GM23338 (cell line): ENCODE results near the gene AJM1. TPM values are rescaled to one million over a fixed set of nuclear protein-coding genes. Genes with fewer than 3 reads are reported as not detected.

Experiments
- ATAC-seq: fragments of 200-7000 bp; cut with Tn5 transposase; 3 replicates; pipeline ENCODE4 v1.9.1; 2020
- DNase-seq: peaks from one replicate; pipeline ENCODE4 v3.0.0-alpha.2; 2015; ENCODE audit warnings: low spot score
- H2AFZ ChIP-seq: fragments of 200-600 bp; sonication (generic); 2 replicates; pipeline ENCODE4 v1.8.0; 2016; ENCODE audit warnings: antibody characterized with exemption, mild to moderate bottlenecking, moderate library complexity
- H3F3A ChIP-seq: fragments of 200-600 bp; sonication (generic); replicated peaks from 2 replicates; pipeline ENCODE4 v1.8.0; 2017; ENCODE audit warnings: antibody characterized with exemption, mixed run types, low read depth
- H3K27ac ChIP-seq: fragments of 200-600 bp; sonication (generic); 2 replicates; pipeline ENCODE4 v1.6.1; 2016; ENCODE audit warnings: low read depth
- H3K27me3 ChIP-seq: fragments of 200-600 bp; sonication (generic); 2 replicates; pipeline ENCODE4 v1.8.0; 2016; ENCODE audit warnings: mild to moderate bottlenecking, mixed run types, moderate library complexity; ENCODE audit not compliant: insufficient read depth
- H3K36me3 ChIP-seq: fragments of 200-600 bp; sonication (generic); 2 replicates; pipeline ENCODE4 v1.8.0; 2016; ENCODE audit warnings: mild to moderate bottlenecking; ENCODE audit not compliant: insufficient read depth
- H3K4me1 ChIP-seq: fragments of 200-600 bp; sonication (generic); 2 replicates; pipeline ENCODE4 v1.8.0; 2016; ENCODE audit warnings: mild to moderate bottlenecking, moderate library complexity; ENCODE audit not compliant: insufficient read depth
- H3K4me2 ChIP-seq: fragments of 200-600 bp; sonication (generic); 2 replicates; pipeline ENCODE4 v1.7.1; 2017; ENCODE audit warnings: mixed run types
- H3K4me3 ChIP-seq: fragments of 200-600 bp; sonication (generic); 2 replicates; pipeline ENCODE4 v1.6.1; 2016; ENCODE audit warnings: mixed run types
- H3K79me2 ChIP-seq: fragments of 200-600 bp; sonication (generic); replicated peaks from 2 replicates; pipeline ENCODE4 v1.8.0; 2017; ENCODE audit warnings: mild to moderate bottlenecking; ENCODE audit not compliant: insufficient read depth
- H3K9me2 ChIP-seq: fragments of 200-600 bp; sonication (generic); 2 replicates; pipeline ENCODE4 v1.8.0; 2017; ENCODE audit not compliant: insufficient read depth
- H4K20me1 ChIP-seq: fragments of 200-600 bp; sonication (generic); replicated peaks from 2 replicates; pipeline ENCODE4 v1.8.0; 2017; ENCODE audit warnings: mild to moderate bottlenecking; ENCODE audit not compliant: insufficient read depth
- H3K27ac Mint-ChIP-seq: 2 replicates; pipeline ENCODE4 v1.8.0; 2020; ENCODE audit warnings: inconsistent platforms, mild to moderate bottlenecking, moderate library complexity, mixed read lengths
- H3K27me3 Mint-ChIP-seq: 3 replicates; pipeline ENCODE4 v1.8.0; 2022; ENCODE audit warnings: low read depth, mild to moderate bottlenecking, moderate library complexity, mixed read lengths, inconsistent platforms; ENCODE audit not compliant: insufficient read depth, poor library complexity
- H3K36me3 Mint-ChIP-seq: 3 replicates; pipeline ENCODE4 v1.8.0; 2021; ENCODE audit warnings: low read depth, mild to moderate bottlenecking, inconsistent platforms, moderate library complexity, mixed read lengths
- H3K4me1 Mint-ChIP-seq: 3 replicates; pipeline ENCODE4 v1.8.0; 2020; ENCODE audit warnings: mild to moderate bottlenecking, inconsistent platforms, mixed read lengths
- H3K4me3 Mint-ChIP-seq: 3 replicates; pipeline ENCODE4 v1.8.0; 2021; ENCODE audit warnings: moderate library complexity, mild to moderate bottlenecking, inconsistent platforms, mixed read lengths
- H3K9me3 Mint-ChIP-seq: 3 replicates; pipeline ENCODE4 v1.8.0; 2020; ENCODE audit warnings: moderate library complexity, mild to moderate bottlenecking, inconsistent platforms, mixed read lengths
- CREB1 ChIP-seq: fragments of 250-450 bp; sonication (Bioruptor Pico); IDR thresholded peaks from 2 replicates; pipeline ENCODE4 v1.5.0; 2020; ENCODE audit warnings: low read depth, mild to moderate bottlenecking, moderate library complexity
- CTCF ChIP-seq, 2 experiments: fragments of 200-600 bp in 1 of 2; sonication (generic) in 1 of 2; conservative IDR thresholded peaks; 2 replicates each; pipeline versions ENCODE4 v1.5.1 to v1.6.1; 2016 to 2017; ENCODE audit warnings: antibody characterized with exemption in 2 of 2, low read depth in 2 of 2, mild to moderate bottlenecking in 2 of 2, moderate library complexity in 1 of 2
- EZH2 ChIP-seq: fragments of 200-600 bp; sonication (generic); IDR thresholded peaks from one replicate; pipeline ENCODE4 v1.8.0; 2017; ENCODE audit warnings: antibody characterized with exemption, mild to moderate bottlenecking, low read depth; ENCODE audit not compliant: unreplicated experiment
- EZH2phosphoT487 ChIP-seq: fragments of 200-600 bp; sonication (generic); IDR thresholded peaks from one replicate; pipeline ENCODE4 v1.8.1; 2018; ENCODE audit warnings: antibody characterized with exemption; ENCODE audit not compliant: unreplicated experiment
- JUNB ChIP-seq: IDR thresholded peaks from one replicate; pipeline ENCODE4 v1.6.1; 2016; ENCODE audit warnings: antibody characterized with exemption; ENCODE audit not compliant: unreplicated experiment
- NANOG ChIP-seq: IDR thresholded peaks from 2 replicates; pipeline ENCODE4 v1.6.1; 2016; ENCODE audit warnings: antibody characterized with exemption, borderline replicate concordance
- POLR2AphosphoS5 ChIP-seq: IDR thresholded peaks from 2 replicates; pipeline ENCODE4 v1.6.1; 2016; ENCODE audit warnings: antibody characterized with exemption, low read depth
- REST ChIP-seq: IDR thresholded peaks from one replicate; pipeline ENCODE4 v1.6.1; 2018; ENCODE audit warnings: antibody characterized with exemption; ENCODE audit not compliant: unreplicated experiment
- STAT1 ChIP-seq: IDR thresholded peaks from one replicate; pipeline ENCODE4 v1.6.1; 2016; ENCODE audit warnings: antibody characterized with exemption; ENCODE audit not compliant: unreplicated experiment
- ZNF114 ChIP-seq: fragments of 250-450 bp; sonication (Bioruptor Pico); IDR thresholded peaks from 2 replicates; pipeline ENCODE4 v1.5.0; 2020; ENCODE audit warnings: mild to moderate bottlenecking, moderate library complexity
- ZNF331 ChIP-seq: fragments of 250-450 bp; sonication (Bioruptor Pico); IDR thresholded peaks from 2 replicates; pipeline ENCODE4 v1.5.0; 2020; ENCODE audit warnings: low read depth, mild to moderate bottlenecking, moderate library complexity
- polyA plus RNA-seq: library from polyadenylated mRNA; unstranded; fragments of >200 nt; fragmentation: Nextera tagmentation; extraction: Ambion mirVana; gene quantifications from 2 replicates; pipeline ENCODE4 v1.2.1, GENCODE V29; 2016
- total RNA-seq: library from RNA; depleted of rRNA; stranded (reverse); fragments of >200 nt; shearing (Covaris generic); gene quantifications from 2 replicates; pipeline ENCODE4 v1.2.3, GENCODE V29; 2014
- TF ChIP-seq, protein P1 (sequence below): fragments of 250-450 bp; sonication (Bioruptor Pico); IDR thresholded peaks from 2 replicates; pipeline ENCODE4 v1.5.0; 2020; ENCODE audit warnings: mild to moderate bottlenecking, moderate library complexity
- TF ChIP-seq, protein P2 (sequence below): IDR thresholded peaks from 2 replicates; pipeline ENCODE4 v1.6.1; 2016; ENCODE audit warnings: antibody characterized with exemption

AJM1 gene
- total and polyA plus RNA-seq, 2 experiments from 2014 or later = 0.36 to 0.49 TPM

- TF ChIP-seq EZH2phosphoT487 = no peak
- no peak for TF ChIP-seq POLR2AphosphoS5
- TF ChIP-seq EZH2 = no peak
- no peak for TF ChIP-seq REST
- no peak for TF ChIP-seq STAT1
- TF ChIP-seq NANOG = no peak
- TF ChIP-seq, protein P1, sequence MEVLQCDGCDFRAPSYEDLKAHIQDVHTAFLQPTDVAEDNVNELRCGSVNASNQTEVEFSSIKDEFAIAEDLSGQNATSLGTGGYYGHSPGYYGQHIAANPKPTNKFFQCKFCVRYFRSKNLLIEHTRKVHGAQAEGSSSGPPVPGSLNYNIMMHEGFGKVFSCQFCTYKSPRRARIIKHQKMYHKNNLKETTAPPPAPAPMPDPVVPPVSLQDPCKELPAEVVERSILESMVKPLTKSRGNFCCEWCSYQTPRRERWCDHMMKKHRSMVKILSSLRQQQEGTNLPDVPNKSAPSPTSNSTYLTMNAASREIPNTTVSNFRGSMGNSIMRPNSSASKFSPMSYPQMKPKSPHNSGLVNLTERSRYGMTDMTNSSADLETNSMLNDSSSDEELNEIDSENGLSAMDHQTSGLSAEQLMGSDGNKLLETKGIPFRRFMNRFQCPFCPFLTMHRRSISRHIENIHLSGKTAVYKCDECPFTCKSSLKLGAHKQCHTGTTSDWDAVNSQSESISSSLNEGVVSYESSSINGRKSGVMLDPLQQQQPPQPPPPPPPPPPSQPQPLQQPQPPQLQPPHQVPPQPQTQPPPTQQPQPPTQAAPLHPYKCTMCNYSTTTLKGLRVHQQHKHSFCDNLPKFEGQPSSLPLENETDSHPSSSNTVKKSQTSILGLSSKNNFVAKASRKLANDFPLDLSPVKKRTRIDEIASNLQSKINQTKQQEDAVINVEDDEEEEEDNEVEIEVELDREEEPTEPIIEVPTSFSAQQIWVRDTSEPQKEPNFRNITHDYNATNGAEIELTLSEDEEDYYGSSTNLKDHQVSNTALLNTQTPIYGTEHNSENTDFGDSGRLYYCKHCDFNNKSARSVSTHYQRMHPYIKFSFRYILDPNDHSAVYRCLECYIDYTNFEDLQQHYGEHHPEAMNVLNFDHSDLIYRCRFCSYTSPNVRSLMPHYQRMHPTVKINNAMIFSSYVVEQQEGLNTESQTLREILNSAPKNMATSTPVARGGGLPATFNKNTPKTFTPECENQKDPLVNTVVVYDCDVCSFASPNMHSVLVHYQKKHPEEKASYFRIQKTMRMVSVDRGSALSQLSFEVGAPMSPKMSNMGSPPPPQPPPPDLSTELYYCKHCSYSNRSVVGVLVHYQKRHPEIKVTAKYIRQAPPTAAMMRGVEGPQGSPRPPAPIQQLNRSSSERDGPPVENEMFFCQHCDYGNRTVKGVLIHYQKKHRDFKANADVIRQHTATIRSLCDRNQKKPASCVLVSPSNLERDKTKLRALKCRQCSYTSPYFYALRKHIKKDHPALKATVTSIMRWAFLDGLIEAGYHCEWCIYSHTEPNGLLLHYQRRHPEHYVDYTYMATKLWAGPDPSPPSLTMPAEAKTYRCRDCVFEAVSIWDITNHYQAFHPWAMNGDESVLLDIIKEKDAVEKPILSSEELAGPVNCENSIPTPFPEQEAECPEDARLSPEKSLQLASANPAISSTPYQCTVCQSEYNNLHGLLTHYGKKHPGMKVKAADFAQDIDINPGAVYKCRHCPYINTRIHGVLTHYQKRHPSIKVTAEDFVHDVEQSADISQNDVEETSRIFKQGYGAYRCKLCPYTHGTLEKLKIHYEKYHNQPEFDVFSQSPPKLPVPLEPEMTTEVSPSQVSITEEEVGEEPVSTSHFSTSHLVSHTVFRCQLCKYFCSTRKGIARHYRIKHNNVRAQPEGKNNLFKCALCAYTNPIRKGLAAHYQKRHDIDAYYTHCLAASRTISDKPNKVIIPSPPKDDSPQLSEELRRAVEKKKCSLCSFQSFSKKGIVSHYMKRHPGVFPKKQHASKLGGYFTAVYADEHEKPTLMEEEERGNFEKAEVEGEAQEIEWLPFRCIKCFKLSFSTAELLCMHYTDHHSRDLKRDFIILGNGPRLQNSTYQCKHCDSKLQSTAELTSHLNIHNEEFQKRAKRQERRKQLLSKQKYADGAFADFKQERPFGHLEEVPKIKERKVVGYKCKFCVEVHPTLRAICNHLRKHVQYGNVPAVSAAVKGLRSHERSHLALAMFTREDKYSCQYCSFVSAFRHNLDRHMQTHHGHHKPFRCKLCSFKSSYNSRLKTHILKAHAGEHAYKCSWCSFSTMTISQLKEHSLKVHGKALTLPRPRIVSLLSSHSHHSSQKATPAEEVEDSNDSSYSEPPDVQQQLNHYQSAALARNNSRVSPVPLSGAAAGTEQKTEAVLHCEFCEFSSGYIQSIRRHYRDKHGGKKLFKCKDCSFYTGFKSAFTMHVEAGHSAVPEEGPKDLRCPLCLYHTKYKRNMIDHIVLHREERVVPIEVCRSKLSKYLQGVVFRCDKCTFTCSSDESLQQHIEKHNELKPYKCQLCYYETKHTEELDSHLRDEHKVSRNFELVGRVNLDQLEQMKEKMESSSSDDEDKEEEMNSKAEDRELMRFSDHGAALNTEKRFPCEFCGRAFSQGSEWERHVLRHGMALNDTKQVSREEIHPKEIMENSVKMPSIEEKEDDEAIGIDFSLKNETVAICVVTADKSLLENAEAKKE (CRISPR knock-in tag) = no peak
- TF ChIP-seq ZNF114 = no peak
- no peak for TF ChIP-seq JUNB
- no peak for TF ChIP-seq ZNF331 (CRISPR knock-in tag)
- TF ChIP-seq, protein P2, sequence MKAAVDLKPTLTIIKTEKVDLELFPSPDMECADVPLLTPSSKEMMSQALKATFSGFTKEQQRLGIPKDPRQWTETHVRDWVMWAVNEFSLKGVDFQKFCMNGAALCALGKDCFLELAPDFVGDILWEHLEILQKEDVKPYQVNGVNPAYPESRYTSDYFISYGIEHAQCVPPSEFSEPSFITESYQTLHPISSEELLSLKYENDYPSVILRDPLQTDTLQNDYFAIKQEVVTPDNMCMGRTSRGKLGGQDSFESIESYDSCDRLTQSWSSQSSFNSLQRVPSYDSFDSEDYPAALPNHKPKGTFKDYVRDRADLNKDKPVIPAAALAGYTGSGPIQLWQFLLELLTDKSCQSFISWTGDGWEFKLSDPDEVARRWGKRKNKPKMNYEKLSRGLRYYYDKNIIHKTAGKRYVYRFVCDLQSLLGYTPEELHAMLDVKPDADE = no peak
- no peak for TF ChIP-seq CTCF (conservative IDR thresholded peaks at IDR 0.05; ENCODE audit: low read depth in 2 of 2)
- no peak for TF ChIP-seq CREB1 (CRISPR knock-in tag)
- no peak overlapping the region for H3K27ac ChIP-seq
- no peaks in the 10 kb centered on the region for H3K9me2 ChIP-seq
- peaks cover 13% of the 10 kb centered on the region for H3K27me3 ChIP-seq
- peaks cover 14% of the 10 kb centered on the region for H4K20me1 ChIP-seq
- H3K36me3 ChIP-seq = no peaks in the 10 kb centered on the region
- 0 out of 2 replicates have a peak, but pooled peaks cover 6% of the 10 kb centered on the region for H3F3A ChIP-seq
- 0 out of 2 replicates have a peak, but pooled peaks cover 4% of the 10 kb centered on the region for H3K79me2 ChIP-seq
- H2AFZ ChIP-seq = no peak overlapping the region
- H3K4me3 Mint-ChIP-seq = no peak overlapping the region; the same call in 2 of the 3 replicates
- no peak for ATAC-seq
- no peak overlapping the region for H3K4me3 ChIP-seq
- no peak for DNase-seq
- H3K4me2 ChIP-seq = no peak overlapping the region
- peaks cover 25% of the 10 kb centered on the region for H3K27me3 Mint-ChIP-seq
- peaks cover 16% of the 10 kb centered on the region for H3K4me1 ChIP-seq
- H3K36me3 Mint-ChIP-seq = peaks cover 8% of the 10 kb centered on the region; the same call in 2 of the 3 replicates
- H3K4me1 Mint-ChIP-seq = peaks cover 30% of the 10 kb centered on the region
- no peaks in the 10 kb centered on the region for H3K9me3 Mint-ChIP-seq
- no peak overlapping the region for H3K27ac Mint-ChIP-seq
Measured at GRCh38 chr9:136795000-136795348, 47.3 kb upstream of the AJM1 start.
